ENCODE data around the gene LGMN. TPM values are rescaled to one million over a fixed set of nuclear protein-coding genes. Genes with fewer than 3 reads are reported as not detected.

LGMN gene
- total RNA-seq, 1 donor from 2014 or later, result 34.0 TPM

GRCh38 chr14:92747701-92748258 is 647 bp downstream of the LGMN start:
- peak overlapping the region; percentile 66 for H3K4me3 ChIP-seq (ENCODE audit: low read depth, low read length)
- no peak for FAIRE-seq
- no peak for DNase-seq (ENCODE audit: low read depth)
- no peaks in the 10 kb centered on the region for H3K36me3 ChIP-seq (ENCODE audit: control insufficient read depth, insufficient read depth, low read length)
- TF ChIP-seq CTCF (IDR thresholded peaks at IDR 0.05; ENCODE audit: insufficient read depth, low read length, severe bottlenecking), result no peak
- H3K27me3 ChIP-seq (ENCODE audit: control insufficient read depth, insufficient read depth, low read length), result no peaks in the 10 kb centered on the region

- DNase-seq (ENCODE audit: low read depth) (no peak), FAIRE-seq (no peak)
- no peak for TF ChIP-seq CTCF (IDR thresholded peaks at IDR 0.05; ENCODE audit: insufficient read depth, low read length, severe bottlenecking)
- no peaks in the 10 kb centered on the region for H3K36me3 ChIP-seq (ENCODE audit: control insufficient read depth, insufficient read depth, low read length)
- no peaks in the 10 kb centered on the region for H3K27me3 ChIP-seq (ENCODE audit: control insufficient read depth, insufficient read depth, low read length)
- H3K4me3 ChIP-seq (ENCODE audit: low read depth, low read length), result no peak overlapping the region
Observed at GRCh38 chr14:92744198-92744597, 4.2 kb downstream of the LGMN start.

DNA sequence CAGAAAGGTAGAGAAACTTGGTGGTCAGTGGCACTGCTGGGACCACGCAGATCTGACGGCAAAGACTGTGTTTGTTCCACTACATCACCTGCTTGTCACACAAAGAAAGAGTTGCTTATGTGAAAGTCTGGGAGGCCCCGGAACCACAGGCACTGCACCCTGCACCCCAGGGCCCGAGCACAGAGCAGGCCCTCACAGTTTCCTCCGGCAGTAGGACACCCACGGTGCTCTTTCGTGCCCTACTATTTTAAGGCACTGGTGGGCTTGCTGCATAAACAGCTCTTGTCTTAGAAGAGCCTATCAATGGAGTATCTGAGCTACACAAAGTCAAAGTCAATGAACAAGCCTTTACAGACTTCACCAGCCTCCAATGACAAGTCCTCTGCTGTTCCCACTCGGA is 8.0 kb downstream of the LGMN start:
- FAIRE-seq (no peak), DNase-seq (ENCODE audit: low read depth) (no peak)
- Histone ChIP-seq H3K4me3 (ENCODE audit: low read depth, low read length) (no peak overlapping the region), H3K27me3 (ENCODE audit: control insufficient read depth, insufficient read depth, low read length) (no peaks in the 10 kb centered on the region), H3K36me3 (ENCODE audit: control insufficient read depth, insufficient read depth, low read length) (no peaks in the 10 kb centered on the region)
- TF ChIP-seq CTCF (IDR thresholded peaks at IDR 0.05; ENCODE audit: insufficient read depth, low read length, severe bottlenecking), result no peak

GRCh38 chr14:92737619-92738188 is 10.7 kb downstream of the LGMN start:
- Histone ChIP-seq H3K27me3 (ENCODE audit: control insufficient read depth, insufficient read depth, low read length) (no peaks in the 10 kb centered on the region), H3K36me3 (ENCODE audit: control insufficient read depth, insufficient read depth, low read length) (no peaks in the 10 kb centered on the region), H3K4me3 (ENCODE audit: low read depth, low read length) (no peak overlapping the region)
- TF ChIP-seq CTCF (IDR thresholded peaks at IDR 0.05; ENCODE audit: insufficient read depth, low read length, severe bottlenecking), result no peak
- DNase-seq (ENCODE audit: low read depth) (no peak), FAIRE-seq (no peak)

- Histone ChIP-seq H3K27me3 (ENCODE audit: control insufficient read depth, insufficient read depth, low read length) (no peaks in the 10 kb centered on the region), H3K36me3 (ENCODE audit: control insufficient read depth, insufficient read depth, low read length) (peaks cover 1% of the 10 kb centered on the region), H3K4me3 (ENCODE audit: low read depth, low read length) (no peak overlapping the region)
- no peak for TF ChIP-seq CTCF (IDR thresholded peaks at IDR 0.05; ENCODE audit: insufficient read depth, low read length, severe bottlenecking)
- FAIRE-seq, result peak; percentile 13
- DNase-seq (ENCODE audit: low read depth), result no peak
Observed at GRCh38 chr14:92737206-92737605, 11.2 kb downstream of the LGMN start.

GRCh38 chr14:92735344-92735743 is 13.1 kb downstream of the LGMN start:
- no peak for TF ChIP-seq CTCF (IDR thresholded peaks at IDR 0.05; ENCODE audit: insufficient read depth, low read length, severe bottlenecking)
- no peak for FAIRE-seq

More at GRCh38 chr14:92735344-92735743, 13.1 kb downstream of the LGMN start:
- Histone ChIP-seq H3K27me3 (ENCODE audit: control insufficient read depth, insufficient read depth, low read length) (no peaks in the 10 kb centered on the region), H3K36me3 (ENCODE audit: control insufficient read depth, insufficient read depth, low read length) (peaks cover 4% of the 10 kb centered on the region), H3K4me3 (ENCODE audit: low read depth, low read length) (no peak overlapping the region)
- no peak for DNase-seq (ENCODE audit: low read depth)
